ENCODE measurements around the gene SHC3. TPM values are rescaled to one million over a fixed set of nuclear protein-coding genes. Genes with fewer than 3 reads are reported as not detected.
A peak's percentile ranks its signal among the peaks of the same experiment; 100 is the strongest.

Gene SHC3
- total and polyA plus RNA-seq, 2 of the 4 experiments (the other 2 are of a cell fraction) = 4.5 to 13.3 TPM

DNA sequence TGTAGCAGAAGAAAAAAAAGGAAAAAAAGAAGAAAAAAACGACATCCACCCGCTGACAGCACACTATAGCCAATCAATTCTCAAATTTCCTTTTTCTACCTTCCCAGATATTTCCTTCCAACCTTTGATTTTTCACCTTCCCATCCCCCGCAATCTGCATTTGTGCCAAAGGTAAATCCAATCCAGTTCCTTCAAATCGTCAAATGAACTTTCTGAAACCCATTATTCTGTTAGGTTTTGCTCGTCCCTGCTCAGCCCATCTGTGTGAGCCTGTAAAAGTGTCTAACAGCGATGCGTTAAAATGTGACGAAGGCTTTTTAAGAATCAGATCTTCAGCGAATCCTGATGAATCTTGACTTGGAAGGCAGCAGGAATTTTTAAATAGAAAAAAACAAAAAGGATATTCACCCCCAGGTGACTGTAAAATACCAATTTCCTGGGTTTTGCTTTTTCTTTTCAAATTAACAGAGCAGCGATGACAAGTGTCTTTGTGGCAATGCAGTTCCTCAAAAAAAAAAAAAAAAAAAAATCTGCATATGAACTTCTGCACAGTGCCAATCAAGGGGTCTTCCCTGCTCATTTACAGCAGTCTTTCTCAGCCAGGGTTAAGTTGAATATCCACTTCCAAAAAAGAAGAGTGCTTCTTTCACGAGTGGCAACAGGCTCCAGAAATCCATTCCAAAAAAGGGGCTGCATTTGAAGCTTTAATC lies 367 bp upstream of the SHC3 start:
- peak overlapping the region; percentile 37; the same call in 1 of the 2 replicates for H3K4ac ChIP-seq (ENCODE audit: low read depth, low read length)
- WGBS, 2 experiments (ENCODE audit: extremely low coverage in 2 of 2, insufficient read length in 1 of 2) = 40% methylated on average over 2 of the region's 11 CpGs; no CpG with 5 or more reads in 1 of the 2 experiments
- peak overlapping the region; percentile 79; the same call in 2 of the 3 replicates for H2BK15ac ChIP-seq (ENCODE audit: low read depth, low read length)
- peak overlapping the region; percentile 57 for H3K23ac ChIP-seq (ENCODE audit: low read depth, low read length)
- H2BK5ac ChIP-seq (ENCODE audit: low read depth, low read length, poor library complexity, severe bottlenecking) = peak overlapping the region; percentile 88
- H3K4me3 ChIP-seq (ENCODE audit: insufficient read depth, low read depth, low read length) = peak overlapping the region; percentile 87
- BruUV-seq (replicated peaks) = no TSS peak
- no peaks in the 10 kb centered on the region; the same call in 1 of the 2 replicates for H3K9me1 ChIP-seq (ENCODE audit: insufficient read depth, low read length)
- H3K79me1 ChIP-seq (ENCODE audit: low read depth in 1 of 2, low read length in 2 of 2) = peaks cover 13 to 36% of the 10 kb centered on the region in 2 experiments
- peaks cover 11% of the 10 kb centered on the region for H3K4me1 ChIP-seq (ENCODE audit: control insufficient read depth, insufficient read depth, low read length)
- H4K5ac ChIP-seq (ENCODE audit: low read depth, low read length) = peak overlapping the region; percentile 75; the same call in 1 of the 2 replicates
- DNase-seq = no peak
- ChIA-PET POLR2A (ENCODE audit: unreplicated experiment) (no interaction called here), CTCF (interaction anchor here (0.6 kb wide), 1 partner anchor 176 kb away, joined by 6 read pairs; no protein-coding TSS in a partner anchor)
- peak overlapping the region; percentile 83 for H4K91ac ChIP-seq (ENCODE audit: insufficient read depth, low read depth, low read length)
- intact Hi-C loops (cut with micrococcal nuclease) (loop anchor here (5.0 to 10.0 kb wide), 5 partner anchors 142 to 587 kb away; no protein-coding TSS in a partner anchor), in situ Hi-C loops (cut with MboI; ENCODE audit: low sequenced_read_pairs) (no loop called here), dilution Hi-C loops (cut with HindIII; ENCODE audit: low sequenced_read_pairs, unreplicated experiment) (no loop called here)
- H3K4me2 ChIP-seq (ENCODE audit: low read depth, low read length) = peak overlapping the region; percentile 90
- H4K8ac ChIP-seq (ENCODE audit: low read depth in 2 of 2, low read length in 2 of 2) = peak overlapping the region; percentile 80 to 81
- H2BK120ac ChIP-seq (ENCODE audit: low read depth, low read length) = peak overlapping the region; percentile 73; the same call in 1 of the 2 replicates
- H3K27me3 ChIP-seq (ENCODE audit: control insufficient read depth, insufficient read depth, low read length) = no peaks in the 10 kb centered on the region
- H3K27ac ChIP-seq (ENCODE audit: insufficient read depth, low read length) = peak overlapping the region; percentile 91
- peak overlapping the region; percentile 74 for H3K18ac ChIP-seq (ENCODE audit: low read depth, low read length)
- H2AK5ac ChIP-seq (ENCODE audit: low read depth, low read length) = peak overlapping the region; percentile 40; the same call in 1 of the 2 replicates
- H2AK9ac ChIP-seq (replicated peaks; ENCODE audit: low read depth, low read length, poor library complexity) = peak overlapping the region; percentile 78
- H3K36me3 ChIP-seq (ENCODE audit: control insufficient read depth, insufficient read depth, low read length) = no peaks in the 10 kb centered on the region
- peaks cover 5% of the 10 kb centered on the region; the same call in 1 of the 2 replicates for H4K20me1 ChIP-seq (ENCODE audit: insufficient read depth, low read length)
- H2AFZ ChIP-seq (replicated peaks; ENCODE audit: low read length, poor library complexity) = peak overlapping the region; percentile 80
- no peaks in the 10 kb centered on the region for H3K9me3 ChIP-seq (ENCODE audit: control insufficient read depth, insufficient read depth, low read length)
- H3K56ac ChIP-seq (ENCODE audit: extremely low read depth, insufficient read depth, low read length) = peak overlapping the region; percentile 87; the same call in 1 of the 2 replicates
- no peak for ATAC-seq (ENCODE audit: low read depth)
- peak overlapping the region; percentile 39 for H3K14ac ChIP-seq (replicated peaks; ENCODE audit: low read depth, low read length)
- peak overlapping the region; percentile 45; the same call in 1 of the 2 replicates for H2BK20ac ChIP-seq (ENCODE audit: low read depth, low read length)
- peak overlapping the region; percentile 71 for H3K9ac ChIP-seq (ENCODE audit: low read depth, low read length)
- TF ChIP-seq SMC3 (IDR thresholded peaks at IDR 0.05; ENCODE audit: low read depth, low read length) (no peak), RFX5 (IDR thresholded peaks at IDR 0.05; ENCODE audit: low read depth, low read length) (no peak), RAD21 (IDR thresholded peaks at IDR 0.05; ENCODE audit: low read length) (no peak), CHD1 (IDR thresholded peaks at IDR 0.05; ENCODE audit: low read depth, low read length) (no peak), CEBPB (IDR thresholded peaks at IDR 0.05; ENCODE audit: low read depth, low read length) (no peak), USF2 (IDR thresholded peaks at IDR 0.05; ENCODE audit: low read depth, low read length) (no peak), MXI1 (IDR thresholded peaks at IDR 0.05; ENCODE audit: borderline replicate concordance, low read depth, low read length) (no peak), BHLHE40 (IDR thresholded peaks at IDR 0.05; ENCODE audit: low read depth, low read length) (no peak), ELK1 (IDR thresholded peaks at IDR 0.05; ENCODE audit: borderline replicate concordance, low read depth, low read length) (no peak), CTCF (conservative IDR thresholded peaks at IDR 0.05; ENCODE audit: low read depth, low read length) (no peak), POLR2A (IDR thresholded peaks at IDR 0.05; ENCODE audit: low read depth, low read length) (no peak), NFE2L2 (IDR thresholded peaks at IDR 0.05; ENCODE audit: low read depth, low read length) (no peak), MAFK (IDR thresholded peaks at IDR 0.05; ENCODE audit: low read depth, low read length) (no peak), MAZ (IDR thresholded peaks at IDR 0.05; ENCODE audit: borderline replicate concordance, low read depth, low read length) (no peak)
